Activated CD4-positive, CD25-positive, alpha-beta regulatory T cell treated with anti-CD3 and anti-CD28 coated beads, Interleukin-2, amount 50 U/mL, for 16 hours (primary cell): ENCODE data around the gene SYNGR3.
"Not testable (repeated sequence)": the region's sequence is repeated elsewhere in the genome, so short reads cannot be mapped to it uniquely, and the experiment has no call there.

Experiments used
- DNase-seq: peaks from one replicate; pipeline ENCODE4 v3.0.0-alpha.2; 2020; ENCODE audit warnings: low read depth, low spot score

SYNGR3 gene

GRCh38 chr16:1959269-1960039 is 30.3 kb upstream of the SYNGR3 start, which contains the start of gene NDUFB10:
NDUFB10 (plus strand) TSS chr16:1959538; CDS start chr16:1959625, 87 bp downstream.
- DNase-seq = peak; percentile 82

GRCh38 chr16:1960665-1961630 is 28.8 kb upstream of the SYNGR3 start:
- DNase-seq = no peak

- no peak for DNase-seq
Observed at GRCh38 chr16:1961651-1962067, 28.1 kb upstream of the SYNGR3 start.

- DNase-seq = not testable (repeated sequence)
Observed at GRCh38 chr16:1962161-1963153, 27.3 kb upstream of the SYNGR3 start.

GRCh38 chr16:1963806-1964505 is 25.8 kb upstream of the SYNGR3 start:
- no peak for DNase-seq

GRCh38 chr16:1964506-1965395 is 25.0 kb upstream of the SYNGR3 start, which contains the start of gene RPS2:
RPS2 (minus strand) TSS chr16:1964826; CDS start chr16:1964625, 201 bp downstream.
- DNase-seq = peak; percentile 90

- DNase-seq = no peak
Observed at GRCh38 chr16:1965396-1966001, 24.3 kb upstream of the SYNGR3 start.

- DNase-seq = no peak
Observed at GRCh38 chr16:1966460-1966859, 23.3 kb upstream of the SYNGR3 start, which contains the start of gene RNF151. RNF151 (plus strand) TSS chr16:1966856; CDS start chr16:1966882, 26 bp downstream.

- no peak for DNase-seq
Observed at GRCh38 chr16:1968146-1968953, 21.4 kb upstream of the SYNGR3 start.

- DNase-seq = peak; percentile 95
Observed at GRCh38 chr16:1971796-1972489, 17.8 kb upstream of the SYNGR3 start, which contains the start of gene TBL3. TBL3 (plus strand) TSS chr16:1972053; CDS start chr16:1972165, 112 bp downstream.

GRCh38 chr16:1972490-1972877 is 17.3 kb upstream of the SYNGR3 start:
- no peak for DNase-seq

- no peak for DNase-seq
Observed at GRCh38 chr16:1973461-1974156, 16.2 kb upstream of the SYNGR3 start.

- DNase-seq = no peak
Observed at GRCh38 chr16:1974157-1975070, 15.4 kb upstream of the SYNGR3 start.

GRCh38 chr16:1975432-1976215 is 14.1 kb upstream of the SYNGR3 start:
- DNase-seq = no peak

GRCh38 chr16:1976216-1976520 is 13.6 kb upstream of the SYNGR3 start:
- DNase-seq = no peak
